HepG2 (cell line): ENCODE data around the gene KISS1. TPM values are rescaled to one million over a fixed set of nuclear protein-coding genes. Genes with fewer than 3 reads are reported as not detected.

Experiments
- CENPT ChIP-seq: sonication (generic); formaldehyde crosslinking; IDR thresholded peaks from 2 replicates; pipeline ENCODE4 v1.8.0; 2022; ENCODE audit warnings: low read depth, mild to moderate bottlenecking, moderate library complexity, missing genetic modification reagents
- ELF3 ChIP-seq: IDR thresholded peaks from 2 replicates; pipeline ENCODE4 v1.6.1; 2016; ENCODE audit warnings: missing genetic modification reagents, missing compliant biosample characterization
- FOXO1 ChIP-seq: sonication (generic); formaldehyde crosslinking; IDR thresholded peaks from 2 replicates; pipeline ENCODE4 v1.4.0; 2020; ENCODE audit warnings: missing genetic modification reagents
- HIC2 ChIP-seq: sonication (generic); formaldehyde crosslinking; IDR thresholded peaks from 2 replicates; pipeline ENCODE4 v1.9.0; 2022; ENCODE audit warnings: low read depth, missing genetic modification reagents
- HINFP ChIP-seq: sonication (generic); formaldehyde crosslinking; IDR thresholded peaks from 2 replicates; pipeline ENCODE4 v1.4.0; 2020; ENCODE audit warnings: low read depth, mild to moderate bottlenecking, missing genetic modification reagents
- HMGA1 ChIP-seq: sonication (generic); formaldehyde crosslinking; conservative IDR thresholded peaks from 2 replicates; pipeline ENCODE4 v1.4.0; 2020; ENCODE audit warnings: missing genetic modification reagents
- HNRNPL ChIP-seq: fragments of 200-400 bp; formaldehyde crosslinking; IDR thresholded peaks from 2 replicates; pipeline ENCODE4 v1.6.1; 2017; ENCODE audit warnings: mild to moderate bottlenecking, low read depth, low read length
- HOMEZ ChIP-seq: IDR thresholded peaks from 2 replicates; pipeline ENCODE4 v1.6.1; 2016; ENCODE audit warnings: low read depth
- HOXA3 ChIP-seq: sonication (generic); formaldehyde crosslinking; IDR thresholded peaks from 2 replicates; pipeline ENCODE4 v1.5.0; 2020; ENCODE audit warnings: missing genetic modification reagents
- ISL2 ChIP-seq: sonication (generic); formaldehyde crosslinking; IDR thresholded peaks from 2 replicates; pipeline ENCODE4 v1.5.0; 2020; ENCODE audit warnings: missing genetic modification reagents
- KMT2B ChIP-seq: IDR thresholded peaks from 2 replicates; pipeline ENCODE4 v1.6.1; 2016; ENCODE audit warnings: missing genetic modification reagents, missing compliant biosample characterization
- MXI1 ChIP-seq: IDR thresholded peaks from 3 replicates; pipeline ENCODE4 v1.6.1; 2012; ENCODE audit warnings: low read depth, low read length, inconsistent platforms, borderline replicate concordance
- SIX1 ChIP-seq: sonication (generic); formaldehyde crosslinking; IDR thresholded peaks from 2 replicates; pipeline ENCODE4 v1.4.0; 2020; ENCODE audit warnings: missing genetic modification reagents, borderline replicate concordance
- SRSF9 ChIP-seq: fragments of 200-400 bp; formaldehyde crosslinking; IDR thresholded peaks from 2 replicates; pipeline ENCODE4 v1.6.1; 2018; ENCODE audit warnings: borderline replicate concordance, mild to moderate bottlenecking, low read depth, low read length; ENCODE audit not compliant: insufficient read depth, poor library complexity, severe bottlenecking
- YY1 ChIP-seq: IDR thresholded peaks from 2 replicates; pipeline ENCODE4 v1.6.1; 2011; ENCODE audit warnings: low read length, low read depth, moderate library complexity, mild to moderate bottlenecking; ENCODE audit not compliant: insufficient read depth, insufficient replicate concordance
- ZBTB20 ChIP-seq: sonication (generic); formaldehyde crosslinking; IDR thresholded peaks from 2 replicates; pipeline ENCODE4 v1.8.1; 2023; ENCODE audit warnings: missing genetic modification reagents, low read depth, mild to moderate bottlenecking, borderline replicate concordance
- ZFP82 ChIP-seq: sonication (generic); formaldehyde crosslinking; IDR thresholded peaks from 2 replicates; pipeline ENCODE4 v1.5.1; 2020; ENCODE audit warnings: mild to moderate bottlenecking, missing genetic modification reagents, borderline replicate concordance
- ZKSCAN8 ChIP-seq: IDR thresholded peaks from 2 replicates; pipeline ENCODE4 v1.6.1; 2016; ENCODE audit warnings: borderline replicate concordance, missing genetic modification reagents, missing compliant biosample characterization
- ZNF205 ChIP-seq: IDR thresholded peaks from 2 replicates; pipeline ENCODE4 v1.6.1; 2018; ENCODE audit warnings: missing biosample characterization, missing genetic modification reagents
- ZNF674 ChIP-seq: sonication (generic); formaldehyde crosslinking; IDR thresholded peaks from 2 replicates; pipeline ENCODE4 v1.5.0; 2020; ENCODE audit warnings: low read depth, mild to moderate bottlenecking, missing genetic modification reagents
- ZNF75D ChIP-seq: sonication (generic); formaldehyde crosslinking; IDR thresholded peaks from 2 replicates; pipeline ENCODE4 v1.8.1; 2023; ENCODE audit warnings: missing genetic modification reagents, mild to moderate bottlenecking, borderline replicate concordance
- ZNF761 ChIP-seq: sonication (generic); formaldehyde crosslinking; conservative IDR thresholded peaks from 2 replicates; pipeline ENCODE4 v1.4.0; 2020; ENCODE audit warnings: mild to moderate bottlenecking, missing genetic modification reagents
- ZUFSP ChIP-seq: sonication (generic); formaldehyde crosslinking; IDR thresholded peaks from 2 replicates; pipeline ENCODE4 v1.9.0; 2021; ENCODE audit warnings: missing genetic modification reagents, mild to moderate bottlenecking, borderline replicate concordance
- polyA plus RNA-seq, 8 experiments: library from polyadenylated mRNA; depleted of rRNA in 3 of 8; stranded (reverse) in 7 of 8; unstranded in 1 of 8; fragments of >200 nt; fragmentation: Illumina TruSeq in 4 of 8; extraction: Trizol in 4 of 8; gene quantifications; 2 replicates each; pipeline versions ENCODE4 v1.2.1 to v1.2.3, GENCODE V29; 2011 to 2016; ENCODE audit warnings: low read depth in 4 of 8, missing spikeins in 1 of 8, mixed read lengths in 1 of 8; ENCODE audit not compliant: insufficient read depth in 1 of 8
- total RNA-seq, 5 experiments: library from RNA; depleted of rRNA; stranded (reverse); fragments of >200 nt; fragmentation: Illumina TruSeq; extraction: Trizol; gene quantifications; 2 replicates each; pipeline ENCODE4 v1.2.3, GENCODE V29; 2016; ENCODE audit warnings: low read depth in 1 of 5

Gene KISS1
- total and polyA plus RNA-seq, 2 of the 13 experiments (the other 11 are each of a cell fraction or from before 2014, with no cell fraction given): 0.24 to 0.80 TPM

GRCh38 chr1:204145033-204145504 is 51.2 kb downstream of the KISS1 start (continued):
- TF ChIP-seq ZKSCAN8 (0 out of 2 replicates have a peak, but pooled peaks have one; percentile 71), HINFP (CRISPR knock-in tag) (no peak), HMGA1 (CRISPR knock-in tag) (no peak), HIC2 (CRISPR knock-in tag) (peak; percentile 73; the same call in 1 of the 2 replicates), HOMEZ (peak; percentile 58; the same call in 1 of the 2 replicates), ZNF761 (0 out of 2 replicates have a peak, but pooled peaks have one; percentile 55), ZBTB20 (CRISPR knock-in tag) (peak; percentile 48; the same call in 1 of the 2 replicates), SRSF9 (no peak), MXI1 (peak; percentile 33; the same call in 1 of the 3 replicates), ZNF674 (CRISPR knock-in tag) (no peak), YY1 (no peak), ZUFSP (CRISPR knock-in tag) (no peak), ELF3 (CRISPR knock-in tag) (no peak), ZNF75D (CRISPR knock-in tag) (no peak), FOXO1 (peak; percentile 48; the same call in 1 of the 2 replicates), HOXA3 (peak; percentile 86), CENPT (CRISPR knock-in tag) (no peak), ISL2 (CRISPR knock-in tag) (peak; percentile 49; the same call in 1 of the 2 replicates), HNRNPL (no peak), KMT2B (CRISPR knock-in tag) (peak; percentile 31; the same call in 1 of the 2 replicates), ZFP82 (no peak), ZNF205 (CRISPR knock-in tag) (peak; percentile 50; the same call in 1 of the 2 replicates), SIX1 (CRISPR knock-in tag) (0 out of 2 replicates have a peak, but pooled peaks have one; percentile 50)
